Measurements from ENCODE around the gene MALRD1.

Gene MALRD1

GRCh38 chr10:19466709-19467108 is 418.1 kb downstream of the MALRD1 start:
- no peak overlapping the region for H3K4me3 ChIP-seq (ENCODE audit: control insufficient read depth, low read depth, low read length)
- TF ChIP-seq CTCF (conservative IDR thresholded peaks at IDR 0.05; ENCODE audit: control insufficient read depth, insufficient read depth, low read depth, low read length): no peak
- no peak for DNase-seq (ENCODE audit: low read depth)

- no peak overlapping the region for H3K4me3 ChIP-seq (ENCODE audit: control insufficient read depth, low read depth, low read length)
- TF ChIP-seq CTCF (conservative IDR thresholded peaks at IDR 0.05; ENCODE audit: control insufficient read depth, insufficient read depth, low read depth, low read length): no peak
- no peak for DNase-seq (ENCODE audit: low read depth)
Observed at GRCh38 chr10:19468413-19468812, 419.8 kb downstream of the MALRD1 start.

- no peak overlapping the region for H3K4me3 ChIP-seq (ENCODE audit: control insufficient read depth, low read depth, low read length)
- TF ChIP-seq CTCF (conservative IDR thresholded peaks at IDR 0.05; ENCODE audit: control insufficient read depth, insufficient read depth, low read depth, low read length): no peak
- DNase-seq (ENCODE audit: low read depth): no peak
Observed at GRCh38 chr10:19469521-19469920, 420.9 kb downstream of the MALRD1 start.

GRCh38 chr10:19479854-19480253 is 431.3 kb downstream of the MALRD1 start:
- no peak overlapping the region for H3K4me3 ChIP-seq (ENCODE audit: control insufficient read depth, low read depth, low read length)
- TF ChIP-seq CTCF (conservative IDR thresholded peaks at IDR 0.05; ENCODE audit: control insufficient read depth, insufficient read depth, low read depth, low read length): no peak
- DNase-seq (ENCODE audit: low read depth): no peak

GRCh38 chr10:19480353-19480752 is 431.8 kb downstream of the MALRD1 start:
- no peak for DNase-seq (ENCODE audit: low read depth)
- TF ChIP-seq CTCF (conservative IDR thresholded peaks at IDR 0.05; ENCODE audit: control insufficient read depth, insufficient read depth, low read depth, low read length): no peak
- no peak overlapping the region for H3K4me3 ChIP-seq (ENCODE audit: control insufficient read depth, low read depth, low read length)

GRCh38 chr10:19483421-19483820 is 434.8 kb downstream of the MALRD1 start:
- no peak for TF ChIP-seq CTCF (conservative IDR thresholded peaks at IDR 0.05; ENCODE audit: control insufficient read depth, insufficient read depth, low read depth, low read length)
- H3K4me3 ChIP-seq (ENCODE audit: control insufficient read depth, low read depth, low read length): no peak overlapping the region
- no peak for DNase-seq (ENCODE audit: low read depth)

GRCh38 chr10:19488592-19489280 is 440.1 kb downstream of the MALRD1 start:
- TF ChIP-seq CTCF (conservative IDR thresholded peaks at IDR 0.05; ENCODE audit: control insufficient read depth, insufficient read depth, low read depth, low read length): no peak
- H3K4me3 ChIP-seq (ENCODE audit: control insufficient read depth, low read depth, low read length): peak overlapping the region; percentile 16
- peak; percentile 14 for DNase-seq (ENCODE audit: low read depth)
